Stimulated activated CD4-positive, alpha-beta T cell treated with anti-CD3 and anti-CD28 coated beads, Interleukin-2, amount 100 ng/mL, for 48 hours (primary cell): Measurements from ENCODE around the gene SCAMP4.
"Not testable (repeated sequence)": the region's sequence is repeated elsewhere in the genome, so short reads cannot be mapped to it uniquely, and the experiment has no call there.

Experiments
- DNase-seq, 2 donors: peaks; one replicate each; pipeline ENCODE4 v3.0.0-alpha.2; 2020

Gene SCAMP4

DNA sequence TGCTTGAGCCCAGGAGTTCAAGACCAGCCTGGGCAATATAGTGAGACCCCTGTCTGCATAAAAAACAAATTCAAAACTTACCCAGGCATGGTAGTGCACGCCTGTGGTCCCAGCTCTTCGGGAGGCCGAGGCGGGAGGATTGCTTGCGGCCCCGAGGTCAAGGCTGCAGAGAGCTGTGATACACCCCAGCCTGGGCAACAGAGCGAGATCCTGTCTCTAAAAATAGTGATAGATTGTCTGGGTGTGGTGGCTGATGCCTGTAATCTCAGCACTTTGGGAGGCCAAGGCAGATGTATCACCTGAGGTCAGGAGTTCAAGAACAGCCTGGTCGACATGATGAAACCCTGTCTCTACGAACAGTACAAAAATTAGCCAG is 37.9 kb upstream of the SCAMP4 start:
- no peak for DNase-seq

DNA sequence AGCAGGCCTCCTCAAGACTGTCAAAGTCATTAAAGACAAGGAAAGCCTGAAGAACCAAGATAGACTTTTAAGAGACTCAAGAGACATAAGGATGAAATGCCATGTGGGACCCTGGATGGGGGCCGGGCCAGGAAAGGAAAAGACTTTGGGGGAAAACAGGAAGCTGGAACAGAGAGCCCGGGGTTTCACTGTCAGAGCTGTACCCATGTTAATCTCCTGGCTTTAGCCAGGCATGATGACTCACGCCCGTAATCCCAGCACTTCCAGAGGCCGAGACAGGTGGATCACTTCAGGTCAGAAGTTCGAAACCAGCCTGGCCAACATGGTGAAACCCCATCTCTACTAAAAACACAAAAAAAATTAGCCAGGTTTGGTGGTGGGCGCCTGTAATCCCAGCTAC is 36.2 kb upstream of the SCAMP4 start:
- DNase-seq = no peak

DNA sequence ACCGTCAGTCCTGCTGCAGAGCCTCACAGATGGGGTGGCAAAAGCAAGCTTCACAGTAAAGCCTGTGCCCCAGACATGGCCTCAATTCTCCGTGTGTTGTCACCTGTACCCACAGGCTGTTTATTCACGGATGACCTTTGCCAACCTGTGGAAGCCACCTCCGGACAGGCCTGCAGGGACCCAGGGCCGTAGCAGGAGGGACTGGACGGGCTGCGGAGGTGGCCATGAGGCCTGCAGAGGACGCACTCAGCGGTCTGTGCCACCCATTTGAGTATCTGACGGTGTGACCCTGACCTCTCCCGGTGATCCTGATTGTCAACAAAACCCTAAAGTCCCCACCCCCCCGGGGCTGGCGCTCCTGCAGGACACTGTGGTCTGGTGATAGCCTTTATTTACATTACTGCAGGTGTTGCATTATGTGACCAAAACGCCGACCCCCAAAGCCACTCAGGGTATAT is 34.0 kb upstream of the SCAMP4 start:
- DNase-seq = no peak

DNA sequence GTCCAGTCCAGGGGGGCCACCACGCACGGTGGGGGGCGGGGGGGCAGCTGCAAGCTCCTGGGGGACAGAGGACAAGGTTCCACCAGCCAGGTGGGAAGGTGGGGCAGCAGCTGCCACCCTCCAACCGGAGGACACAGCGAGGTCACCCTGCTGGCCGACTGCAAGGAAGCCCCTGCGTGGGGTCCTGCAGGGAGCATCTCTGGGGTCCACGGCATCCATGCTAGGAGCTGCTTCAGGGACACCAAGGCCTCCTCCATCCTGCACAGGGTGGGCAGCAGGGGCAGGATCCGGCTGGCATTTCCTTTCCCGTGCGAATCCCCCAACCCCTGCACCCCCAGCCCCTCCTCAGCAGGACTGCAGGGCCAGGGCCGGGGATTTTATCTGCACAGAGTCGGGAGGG is 33.6 kb upstream of the SCAMP4 start:
- no peak for DNase-seq

DNA sequence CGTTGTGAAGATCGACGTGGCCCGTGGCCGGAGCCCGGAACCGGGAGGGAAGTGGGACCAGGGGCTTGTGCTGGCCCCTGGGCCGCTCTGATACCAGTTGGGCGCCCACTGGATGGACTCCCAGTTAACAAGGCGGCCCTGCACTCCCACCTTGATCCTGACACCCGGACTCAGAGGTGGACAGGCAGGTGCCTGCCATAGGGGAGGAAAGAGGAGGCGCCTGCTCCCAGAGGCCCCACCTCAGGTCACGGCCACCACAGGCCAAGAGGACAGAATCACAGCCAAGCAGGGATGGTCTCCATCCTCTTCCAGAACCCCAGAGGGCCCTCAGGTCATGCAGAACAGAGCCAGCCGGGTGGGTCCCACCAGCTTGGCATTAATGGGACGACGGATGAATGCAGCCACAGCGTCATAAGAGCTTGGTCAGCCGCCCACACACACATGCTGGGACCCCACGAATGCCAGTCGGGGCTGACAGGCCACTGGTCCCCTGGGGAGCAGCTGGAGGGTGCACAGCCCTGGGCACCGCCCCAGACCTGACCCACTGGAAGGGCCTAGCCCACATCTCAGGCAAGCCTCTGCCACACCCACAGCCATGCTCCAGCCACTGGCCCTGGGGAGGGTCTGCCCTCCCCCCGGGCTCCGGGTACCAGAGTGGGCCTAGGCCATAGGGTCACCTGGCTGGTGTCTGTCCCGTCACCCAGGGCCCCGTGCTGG is 32.2 kb upstream of the SCAMP4 start:
- DNase-seq = no peak

DNA sequence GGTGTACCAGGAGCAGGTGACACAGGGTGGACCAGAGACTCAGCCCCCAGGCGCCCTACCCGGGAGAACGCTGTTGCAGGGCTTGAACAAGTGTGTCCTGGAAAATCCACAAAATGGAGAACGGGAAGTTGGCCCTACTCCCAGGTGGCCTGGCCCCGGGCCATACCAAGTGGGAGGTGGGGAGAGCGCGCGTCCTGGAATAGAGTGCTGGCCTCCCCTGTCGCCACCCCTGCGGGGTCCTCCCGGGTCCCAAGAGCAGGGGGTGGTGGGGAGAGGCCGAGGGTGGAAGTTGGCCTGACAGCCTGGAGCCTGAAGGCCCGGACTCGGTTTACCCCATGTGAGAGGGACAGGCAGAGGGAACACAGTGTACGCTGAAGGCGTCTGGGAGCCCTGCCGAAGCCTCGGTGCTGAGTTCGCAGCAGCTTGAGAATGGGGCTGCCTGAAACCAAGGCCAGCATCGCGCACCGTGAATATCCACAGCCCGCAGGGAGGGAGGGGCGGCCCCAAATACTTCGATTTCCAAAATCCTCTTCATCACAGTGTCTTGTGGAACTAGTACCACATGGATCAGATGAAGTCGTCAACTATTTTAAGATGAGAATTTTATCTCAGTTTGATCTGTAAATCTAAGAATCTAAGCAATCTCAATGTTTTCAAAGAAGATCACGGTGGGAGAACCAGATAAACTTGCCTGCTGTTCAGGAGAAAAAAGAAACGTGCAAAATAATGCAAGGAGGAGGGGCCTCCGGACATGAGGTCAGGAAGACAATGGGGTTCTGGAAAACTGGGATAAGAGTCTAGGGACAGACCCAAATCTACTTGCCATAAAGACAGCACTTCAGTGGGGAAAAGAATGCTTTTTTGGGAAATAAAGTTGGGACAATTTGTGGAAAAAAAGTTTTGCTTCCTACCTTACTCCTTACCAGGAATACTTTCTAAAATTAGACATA is 31.4 kb upstream of the SCAMP4 start:
- no peak for DNase-seq

DNA sequence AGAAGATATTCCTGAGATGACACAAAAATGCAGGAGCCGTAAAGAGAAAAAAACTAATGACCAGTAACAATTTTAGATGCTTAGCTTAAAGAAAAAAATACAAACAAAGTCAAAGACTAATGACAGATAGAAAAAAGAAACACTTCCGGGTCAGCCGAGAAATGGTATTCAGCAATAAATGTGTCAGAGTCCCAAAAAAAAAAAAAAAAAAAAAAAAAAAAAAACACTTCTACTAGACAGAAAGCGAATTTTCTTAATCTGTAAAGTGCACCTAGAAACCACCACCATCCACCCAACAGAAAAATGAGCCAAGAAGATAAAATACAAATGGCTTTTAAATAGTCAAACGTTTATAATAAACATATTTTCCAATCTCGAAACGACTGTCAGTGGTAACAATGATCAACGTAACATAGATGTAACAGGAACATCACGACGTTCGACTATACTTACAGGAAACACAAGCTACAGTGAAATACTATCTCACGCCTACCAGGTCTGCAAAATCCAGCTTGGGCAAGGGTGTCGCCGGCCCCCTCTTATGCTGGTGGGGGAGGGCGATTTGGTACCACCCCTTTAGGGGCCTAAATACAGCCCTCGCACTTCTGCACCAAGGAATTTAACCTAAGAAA is 30.5 kb upstream of the SCAMP4 start:
- no peak for DNase-seq

DNA sequence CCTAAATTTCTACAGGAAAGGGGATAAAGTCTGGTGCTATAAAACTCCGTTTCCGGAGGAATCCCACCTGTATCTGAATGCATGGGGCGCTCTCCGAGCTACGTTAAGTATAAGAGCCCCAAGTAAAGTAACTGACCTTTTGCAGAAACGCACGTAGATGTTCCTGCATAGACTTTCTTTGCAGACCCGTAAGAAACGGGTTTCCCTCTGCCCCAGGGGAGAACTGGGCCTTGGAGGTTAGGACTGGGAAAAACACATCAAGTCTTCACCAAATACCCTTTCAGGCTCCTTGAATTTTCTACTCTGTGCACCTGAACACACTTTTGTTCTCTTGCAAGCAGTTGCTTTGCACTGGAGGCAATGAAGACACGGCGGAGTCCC is 29.9 kb upstream of the SCAMP4 start:
- not testable (repeated sequence) for DNase-seq

DNA sequence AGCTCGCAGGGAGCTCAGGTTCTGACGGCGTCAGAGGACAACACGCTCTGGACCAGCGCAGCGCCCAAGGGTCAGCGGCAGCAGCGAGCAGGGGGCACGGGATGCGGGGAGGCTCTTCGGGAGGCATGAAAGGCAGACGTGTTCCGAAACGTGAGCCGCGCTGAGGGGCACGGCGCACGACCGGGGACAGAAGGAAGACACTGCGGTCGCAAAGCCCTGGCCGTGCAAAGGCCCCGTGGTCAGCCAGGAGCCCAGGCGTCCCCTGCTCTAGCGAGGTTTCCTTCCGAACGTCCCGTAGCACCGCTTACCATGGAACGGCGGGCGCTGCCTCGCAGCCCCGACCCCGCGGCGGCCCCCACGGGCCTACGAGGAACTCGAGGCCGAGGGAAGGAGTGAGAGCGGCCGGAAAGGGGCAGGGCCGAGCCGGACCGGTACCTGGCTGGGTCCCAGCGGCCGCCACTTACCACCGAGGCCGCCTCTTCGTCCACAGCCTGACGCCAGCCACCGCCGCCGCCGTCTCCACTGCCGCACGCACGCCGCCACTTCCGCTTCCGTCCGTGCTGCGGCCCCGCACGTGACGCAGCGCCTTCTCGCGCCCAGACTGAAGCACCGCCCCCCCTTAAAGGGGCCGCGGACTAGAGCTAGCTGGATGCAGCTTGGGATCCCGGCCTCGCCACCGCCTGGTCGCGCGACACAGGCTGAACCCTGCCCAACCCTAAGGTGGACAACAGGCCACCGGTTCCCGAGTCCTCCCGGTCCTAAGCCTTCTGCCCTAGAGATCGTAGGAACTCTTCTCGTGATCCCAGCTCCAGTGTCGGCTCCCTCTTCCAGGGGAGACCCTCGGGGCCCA is 29.3 kb upstream of the SCAMP4 start:
- peak; percentile 83 to 86 for DNase-seq

DNA sequence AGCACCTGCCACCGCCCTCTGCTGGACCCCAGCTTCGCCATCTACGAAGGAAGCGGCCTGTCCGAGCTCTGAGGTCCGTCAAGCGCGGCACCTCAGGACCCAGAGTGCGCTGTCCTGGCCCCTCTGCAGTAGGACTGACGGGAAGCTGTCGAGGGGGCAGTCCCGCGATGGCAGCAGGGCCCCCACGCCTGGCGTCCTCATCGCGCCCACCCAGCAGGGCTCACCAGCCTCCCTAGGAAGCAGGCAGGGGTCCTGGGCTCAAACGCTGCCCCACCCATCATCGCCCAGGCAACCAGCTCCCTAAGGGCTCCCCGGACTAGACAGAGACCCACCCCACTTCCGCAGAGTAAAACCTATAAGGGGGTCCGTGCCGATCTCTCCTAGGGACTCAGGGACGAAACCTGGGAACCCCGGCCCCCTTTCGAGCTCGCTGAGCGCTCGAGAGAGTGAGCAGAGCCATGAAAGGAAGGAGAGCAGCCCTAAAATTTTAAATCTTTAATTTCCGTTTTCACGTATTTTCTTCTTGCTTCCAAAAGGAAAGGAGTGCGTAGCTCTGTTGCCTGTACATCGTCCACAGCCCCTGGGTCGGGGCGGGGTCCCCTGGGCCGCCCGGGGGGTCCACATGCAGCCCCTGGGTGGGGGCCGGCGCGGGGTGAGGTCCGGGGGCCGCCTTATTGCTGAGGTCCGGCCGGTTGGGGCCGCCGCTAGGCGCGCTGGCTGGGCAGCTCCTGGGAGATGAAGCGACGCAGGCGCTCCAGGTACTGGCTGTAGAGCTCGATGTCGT is 28.5 kb upstream of the SCAMP4 start:
- DNase-seq = not testable (repeated sequence)

DNA sequence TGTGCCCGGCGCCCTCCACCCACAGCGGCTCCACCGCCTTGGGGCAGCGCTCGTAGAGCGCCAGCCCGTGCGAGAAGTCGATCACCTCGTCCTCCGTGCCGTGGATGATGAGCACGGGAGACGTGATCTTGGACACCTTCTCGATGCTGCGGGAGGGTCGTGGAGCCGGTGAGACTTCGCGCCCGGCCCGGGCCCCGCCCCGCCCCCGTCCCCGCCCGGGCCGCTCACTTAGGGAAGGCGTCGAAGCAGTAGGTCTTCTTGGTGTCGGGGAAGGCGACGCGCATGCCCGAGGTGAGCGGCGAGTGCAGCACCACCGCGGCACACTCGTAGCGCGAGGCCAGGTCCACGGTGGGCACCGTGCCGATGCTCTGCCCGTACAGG is 27.9 kb upstream of the SCAMP4 start:
- not testable (repeated sequence) for DNase-seq

DNA sequence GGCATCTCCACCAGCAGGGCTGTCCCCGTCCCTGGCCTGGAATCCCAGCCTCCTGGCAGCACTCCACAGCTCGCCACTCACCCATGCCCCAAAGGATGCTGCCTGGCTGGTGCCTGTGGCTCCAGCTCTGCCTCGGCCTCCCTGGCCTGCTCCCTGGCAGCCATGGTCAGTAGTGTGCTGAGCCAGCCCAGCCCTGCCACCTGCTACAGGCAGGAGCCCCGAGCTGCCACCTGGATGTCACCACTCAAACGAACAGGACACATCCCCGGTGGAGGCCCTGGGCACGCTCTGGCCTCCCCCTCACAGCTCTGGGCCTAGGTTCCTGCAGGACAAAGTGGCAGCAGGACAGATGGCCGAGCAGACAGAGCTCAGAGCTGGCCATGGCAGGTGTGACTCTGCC is 26.6 kb upstream of the SCAMP4 start:
- DNase-seq = not testable (repeated sequence)

DNA sequence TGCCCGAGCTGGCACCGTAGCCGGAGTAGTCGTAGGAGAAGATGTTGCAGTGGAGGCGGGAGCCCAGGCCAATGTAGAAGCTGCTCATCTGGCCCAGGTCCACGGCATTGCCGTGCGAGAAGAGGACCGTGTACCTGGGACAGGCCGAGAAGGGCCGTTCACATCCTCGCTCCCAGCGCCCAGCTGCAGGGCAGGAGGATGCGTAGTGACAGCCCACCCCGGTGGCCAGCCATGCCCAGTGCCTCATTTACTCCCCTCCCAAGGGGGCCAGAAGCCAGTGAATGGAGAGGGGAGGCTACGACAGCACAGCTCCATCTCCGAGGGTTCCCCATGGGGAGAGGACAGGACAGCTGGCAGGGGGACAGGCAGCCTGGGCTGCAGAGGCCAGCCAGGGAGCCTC is 25.2 kb upstream of the SCAMP4 start:
- not testable (repeated sequence) for DNase-seq

DNA sequence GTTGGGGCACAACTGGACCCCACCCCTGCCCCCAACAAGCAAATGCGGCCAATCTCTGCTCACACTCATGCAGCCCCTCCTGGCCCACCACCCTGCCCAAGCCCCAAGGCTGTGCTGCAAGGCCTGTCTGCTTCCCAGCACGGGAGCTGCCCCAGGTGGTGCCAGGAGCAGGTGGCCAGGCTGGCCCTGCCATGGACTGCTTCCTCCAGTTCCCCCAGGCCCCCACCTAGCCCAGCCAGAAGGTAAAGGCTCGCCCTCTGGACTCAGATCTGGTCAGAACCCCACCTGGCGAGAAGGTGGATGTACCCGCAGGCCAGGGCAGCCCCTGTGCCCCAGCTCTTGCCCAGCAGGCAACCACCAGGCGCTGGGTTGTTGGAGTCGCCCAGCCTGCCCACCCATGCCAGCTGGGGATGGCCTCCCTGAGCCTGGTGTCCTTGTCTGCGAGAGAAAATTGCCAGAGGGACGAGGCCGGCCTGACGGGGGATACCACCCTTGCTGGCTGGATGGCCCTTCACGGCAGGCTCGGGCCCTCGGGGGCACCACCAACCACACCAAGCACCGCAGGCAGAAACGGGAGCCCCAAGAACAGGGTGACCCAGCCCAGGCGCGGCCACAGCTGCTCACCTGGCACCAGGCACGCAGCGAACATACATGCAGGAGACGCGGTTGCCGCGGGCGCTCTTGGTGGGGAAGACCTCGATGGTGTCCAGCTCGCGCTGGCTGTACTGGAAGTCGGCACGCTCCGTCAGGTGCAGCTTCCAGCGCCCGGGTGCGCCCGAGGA is 24.4 kb upstream of the SCAMP4 start:
- no peak for DNase-seq

DNA sequence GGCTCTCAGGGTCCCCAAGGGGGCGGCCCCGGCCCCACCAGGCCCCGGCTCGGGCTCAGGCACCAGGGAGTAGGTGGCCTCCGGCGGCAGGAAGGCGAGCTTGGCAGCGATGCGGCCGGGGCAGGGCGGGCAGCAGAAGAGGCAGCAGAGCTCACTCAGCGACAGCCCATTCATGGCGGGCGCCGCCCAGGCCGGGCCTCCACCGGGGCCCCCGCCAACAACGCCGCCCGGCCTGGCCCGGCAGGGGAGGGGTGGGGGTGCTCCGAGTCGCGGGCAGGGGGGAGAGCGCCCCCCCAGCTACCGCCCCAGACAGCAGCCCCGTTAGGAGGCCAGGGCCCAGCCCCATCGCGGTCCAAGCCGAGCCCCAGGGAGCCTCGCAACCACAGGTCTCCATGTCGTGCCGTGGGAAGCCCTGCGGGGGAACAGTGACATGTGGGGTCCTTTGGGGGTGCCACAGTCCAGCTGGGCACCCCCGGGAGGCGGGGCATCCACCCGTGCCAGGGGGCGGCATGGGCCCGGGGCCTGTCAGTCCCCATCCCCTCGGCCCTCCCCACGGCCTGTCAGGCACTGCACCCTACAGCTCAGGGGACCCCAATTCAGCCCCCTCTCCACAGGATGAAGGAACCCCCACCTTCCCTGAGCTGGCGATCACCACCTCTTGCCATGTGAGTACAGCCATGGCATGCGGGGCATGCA is 23.7 kb upstream of the SCAMP4 start:
- not testable (repeated sequence) for DNase-seq

DNA sequence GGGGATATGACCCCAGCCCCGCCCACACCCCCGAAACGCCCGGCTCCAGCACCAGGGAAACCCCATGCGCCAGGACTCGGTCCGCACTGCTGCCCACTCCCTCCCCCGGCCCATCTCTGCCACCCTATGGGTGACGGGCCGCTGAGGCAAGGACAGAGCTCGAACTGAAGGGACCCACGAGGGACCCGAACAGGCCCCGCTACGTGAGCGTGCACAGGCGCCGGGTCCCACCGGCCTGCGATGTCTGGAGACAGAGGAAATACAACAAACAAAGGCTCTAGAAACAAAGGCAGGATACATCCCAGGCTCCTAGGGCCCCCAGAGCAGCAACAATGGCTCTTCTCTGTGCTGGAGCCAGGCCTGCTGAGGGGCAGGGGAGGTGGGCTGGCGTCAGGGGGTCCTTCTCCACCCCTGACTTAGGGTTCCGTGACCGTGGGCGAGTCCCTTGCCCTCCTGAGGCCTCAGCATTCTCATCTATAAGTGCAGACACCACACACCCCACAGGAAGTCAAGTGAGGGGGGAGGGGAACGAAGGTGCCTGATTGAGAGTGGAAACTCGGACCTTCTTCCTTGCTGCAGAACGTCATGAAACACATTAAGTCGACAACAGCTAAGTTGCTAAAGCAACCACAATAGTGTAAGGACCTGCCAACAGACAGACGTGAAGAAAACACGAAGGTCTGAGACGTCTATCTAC is 23.0 kb upstream of the SCAMP4 start:
- DNase-seq = peak; percentile 44 to 56

DNA sequence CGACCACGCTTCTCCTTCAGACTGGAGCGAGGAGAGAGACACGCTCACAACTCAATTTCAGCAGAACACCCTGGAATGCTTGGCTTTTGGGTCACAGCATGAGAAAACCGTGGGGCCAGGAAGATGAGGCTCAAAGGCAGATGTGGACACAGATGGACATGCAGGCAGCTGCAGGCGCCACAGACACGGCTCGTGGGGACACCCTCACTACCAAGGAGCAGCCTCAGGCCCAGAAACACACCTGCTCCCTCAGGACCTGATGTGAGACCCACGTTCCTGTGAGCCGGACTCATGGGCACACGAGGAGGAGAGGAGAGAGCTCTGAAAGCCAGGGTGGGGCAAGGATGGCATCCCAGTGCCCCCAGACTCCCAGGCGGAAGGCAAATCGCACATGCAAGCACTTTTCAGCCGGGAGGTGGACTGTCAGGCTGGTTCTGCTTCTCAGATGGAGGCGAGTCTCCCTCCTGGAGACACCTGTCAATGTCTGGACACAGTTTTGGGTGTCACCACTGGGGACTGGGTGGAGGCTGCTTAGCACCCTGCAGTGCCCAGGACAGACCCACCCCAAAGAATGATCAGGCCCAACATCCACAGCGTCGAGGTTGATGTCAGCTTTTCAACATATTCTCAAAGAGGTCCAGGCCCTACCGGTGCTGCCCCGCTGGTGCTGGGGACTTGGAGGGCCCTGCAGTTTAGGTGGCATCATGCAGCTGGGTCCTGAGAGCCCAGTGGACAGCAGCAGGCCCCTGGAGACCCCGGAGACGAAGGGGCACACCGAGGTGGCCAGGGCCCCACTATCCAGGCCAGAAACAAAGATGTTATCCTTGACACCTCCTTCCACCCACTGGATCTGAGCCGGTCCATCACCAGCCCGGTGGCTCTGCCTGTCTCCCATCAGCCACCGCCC is 22.2 kb upstream of the SCAMP4 start:
- DNase-seq = no peak

DNA sequence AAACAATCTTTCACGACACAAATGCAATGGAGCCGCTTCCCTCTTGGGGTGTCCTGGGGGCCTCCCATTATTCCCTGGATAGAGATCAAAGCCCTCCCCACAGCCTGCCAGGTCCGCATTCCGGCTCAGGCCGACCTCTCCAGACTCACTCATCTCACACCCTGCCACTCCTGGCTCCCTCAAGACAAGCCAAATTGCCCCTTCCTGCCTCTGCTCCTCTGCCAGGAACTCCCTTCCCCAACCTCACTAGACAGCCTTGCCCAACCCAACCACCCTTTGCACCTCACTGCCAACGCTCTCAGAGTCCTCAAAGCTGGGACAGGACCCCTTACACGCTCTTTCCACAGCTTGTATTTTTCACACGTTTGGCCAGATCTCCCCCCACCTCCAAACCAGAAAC is 21.4 kb upstream of the SCAMP4 start:
- no peak for DNase-seq

DNA sequence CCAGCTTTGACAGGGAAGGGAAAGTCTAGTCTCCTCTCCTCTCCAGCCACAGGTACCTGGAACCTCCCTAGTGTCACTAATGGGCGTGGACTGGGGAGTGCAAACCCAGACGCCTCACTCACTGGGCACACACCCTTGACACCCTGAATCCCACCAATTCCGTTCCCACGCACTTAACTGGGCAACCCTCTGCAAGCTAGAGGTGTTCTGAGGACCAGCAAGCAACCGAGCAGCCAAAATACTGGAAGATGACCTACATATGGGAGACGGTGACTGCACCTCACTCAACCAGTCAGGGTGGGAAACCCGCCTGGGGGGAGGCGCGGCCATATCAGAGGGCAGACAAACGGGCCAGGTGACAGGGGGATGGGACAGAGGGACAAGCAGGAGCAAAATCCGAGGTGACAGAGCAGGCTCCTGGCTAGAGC is 20.9 kb upstream of the SCAMP4 start:
- DNase-seq = peak in 1 of 2 donors; percentile 42
